H1 (cell line): Measurements from ENCODE around the gene ANKRD27. TPM values are rescaled to one million over a fixed set of nuclear protein-coding genes. Genes with fewer than 3 reads are reported as not detected.
"Not testable (repeated sequence)": the region's sequence is repeated elsewhere in the genome, so short reads cannot be mapped to it uniquely, and the experiment has no call there.

ENCODE experiments used
- CTCF ChIA-PET: fragments of 300-600 bp; sonication (Branson Sonifier 250); formaldehyde crosslinking; loops from one replicate; lab custom pipeline; 2021; ENCODE audit not compliant: partially characterized antibody; lab: Charles Lee
- POLR2A ChIA-PET: fragments of 300-600 bp; sonication (Branson Sonifier 250); formaldehyde crosslinking; loops from one replicate; lab custom pipeline; 2021; ENCODE audit warnings: inconsistent platforms; ENCODE audit not compliant: partially characterized antibody; lab: Charles Lee
- DNase-seq, 2 experiments: peaks; one replicate each; pipeline versions ENCODE4 v3.0.0 to v3.0.0-alpha.2; 2010 to 2022; ENCODE audit warnings: low spot score in 2 of 2, low read depth in 1 of 2, mixed read lengths in 1 of 2
- FAIRE-seq: peaks from 2 replicates; lab custom pipeline; 2011; peaks lifted over from hg19 to GRCh38; lab: Jason Lieb, UNC
- H2AFZ ChIP-seq: 2 replicates; pipeline ENCODE4 v1.8.1; 2012; ENCODE audit warnings: low read length, inconsistent platforms
- H2AK5ac ChIP-seq: 2 replicates; pipeline ENCODE4 v1.6.1; 2013; ENCODE audit warnings: low read depth, low read length
- H2BK120ac ChIP-seq: replicated peaks from 2 replicates; pipeline ENCODE3; 2013; ENCODE audit warnings: low read depth, low read length, inconsistent platforms
- H2BK12ac ChIP-seq: 2 replicates; pipeline ENCODE4 v1.6.1; 2013; ENCODE audit warnings: low read depth, low read length
- H2BK15ac ChIP-seq: 2 replicates; pipeline ENCODE4 v1.6.1; 2013; ENCODE audit warnings: low read length
- H2BK20ac ChIP-seq: 2 replicates; pipeline ENCODE4 v1.6.1; 2013; ENCODE audit warnings: low read length
- H2BK5ac ChIP-seq: 2 replicates; pipeline ENCODE4 v1.6.1; 2013; ENCODE audit warnings: low read depth, low read length
- H3K14ac ChIP-seq: 2 replicates; pipeline ENCODE4 v1.6.1; 2013; ENCODE audit warnings: inconsistent platforms; ENCODE audit not compliant: insufficient read length
- H3K18ac ChIP-seq: 2 replicates; pipeline ENCODE4 v1.6.1; 2013; ENCODE audit warnings: low read length; ENCODE audit errors: extremely low read depth
- H3K23ac ChIP-seq: 2 replicates; pipeline ENCODE4 v1.6.1; 2013; ENCODE audit warnings: inconsistent platforms; ENCODE audit not compliant: insufficient read length
- H3K23me2 ChIP-seq: 2 replicates; pipeline ENCODE4 v1.6.1; 2013; ENCODE audit warnings: low read depth, low read length
- H3K27ac ChIP-seq: 2 replicates; pipeline ENCODE4 v1.6.1; 2011; ENCODE audit warnings: low read depth, low read length, inconsistent platforms
- H3K27me3 ChIP-seq, 4 experiments: replicated peaks in 1 of 4; 1 replicate in 1 of 4; 2 replicates in 3 of 4; pipeline versions ENCODE4 v1.6.1 to v1.8.1; 2011 to 2013; ENCODE audit warnings: low read length in 3 of 4, mild to moderate bottlenecking in 3 of 4, inconsistent platforms in 2 of 4, mixed read lengths in 2 of 4, moderate library complexity in 1 of 4; ENCODE audit not compliant: control insufficient read depth in 3 of 4, insufficient read depth in 3 of 4; ENCODE audit errors: extremely low read depth in 1 of 4
- H3K36me3 ChIP-seq, 4 experiments: 2 replicates each; pipeline versions ENCODE4 v1.6.1 to v1.8.1; 2011 to 2013; ENCODE audit warnings: mild to moderate bottlenecking in 4 of 4, low read length in 3 of 4, moderate library complexity in 2 of 4, control low read depth in 1 of 4, inconsistent platforms in 1 of 4; ENCODE audit not compliant: insufficient read depth in 4 of 4, control insufficient read depth in 2 of 4
- H3K4ac ChIP-seq: replicated peaks from 2 replicates; pipeline ENCODE3; 2013; ENCODE audit warnings: low read length, low read depth, mixed read lengths, inconsistent platforms; ENCODE audit not compliant: insufficient read length
- H3K4me1 ChIP-seq, 4 experiments: replicated peaks in 1 of 4; 1 replicate in 1 of 4; 2 replicates in 3 of 4; pipeline versions ENCODE4 v1.6.1 to v1.8.1; 2011 to 2013; ENCODE audit warnings: low read length in 3 of 4, inconsistent platforms in 2 of 4, mixed read lengths in 1 of 4; ENCODE audit not compliant: insufficient read depth in 4 of 4, control insufficient read depth in 3 of 4
- H3K4me2 ChIP-seq, 2 experiments: 2 replicates each; pipeline versions ENCODE4 v1.6.1 to v1.8.1; 2011 to 2013; ENCODE audit warnings: low read depth in 2 of 2, low read length in 2 of 2, control low read depth in 1 of 2, inconsistent platforms in 1 of 2, mild to moderate bottlenecking in 1 of 2; ENCODE audit not compliant: insufficient read depth in 1 of 2
- H3K4me3 ChIP-seq, 4 experiments: fragments of 200-600, 300-600 bp in 1 of 4; sonication (generic), shearing (Covaris generic), sonication (Bioruptor Twin) in 1 of 4; 2 replicates each; pipeline versions ENCODE4 v1.5.1 to v1.8.1; 2011 to 2016; ENCODE audit warnings: low read length in 4 of 4, low read depth in 3 of 4, control low read depth in 2 of 4, inconsistent platforms in 2 of 4, mild to moderate bottlenecking in 2 of 4, mixed read lengths in 1 of 4, moderate library complexity in 1 of 4; ENCODE audit not compliant: insufficient read depth in 2 of 4; ENCODE audit errors: extremely low read depth in 1 of 4
- H3K56ac ChIP-seq: replicated peaks from 2 replicates; pipeline ENCODE3; 2013; ENCODE audit warnings: low read depth, mild to moderate bottlenecking, mixed read lengths, low read length, inconsistent platforms; ENCODE audit not compliant: insufficient read length
- H3K79me1 ChIP-seq: 2 replicates; pipeline ENCODE4 v1.6.1; 2013; ENCODE audit warnings: low read depth, low read length, control low read depth
- H3K79me2 ChIP-seq, 2 experiments: 2 replicates each; pipeline versions ENCODE4 v1.6.1 to v1.8.1; 2012 to 2013; ENCODE audit warnings: low read length in 2 of 2, mild to moderate bottlenecking in 2 of 2, inconsistent platforms in 1 of 2; ENCODE audit not compliant: insufficient read depth in 2 of 2, control insufficient read depth in 1 of 2
- H3K9ac ChIP-seq, 4 experiments: replicated peaks in 1 of 4; 1 replicate in 1 of 4; 2 replicates in 3 of 4; pipeline versions ENCODE4 v1.6.1 to v1.8.1; 2011 to 2013; ENCODE audit warnings: low read depth in 3 of 4, low read length in 3 of 4, control low read depth in 2 of 4, mild to moderate bottlenecking in 2 of 4, moderate library complexity in 2 of 4, inconsistent platforms in 1 of 4; ENCODE audit errors: extremely low read depth in 1 of 4
- H3K9me3 ChIP-seq, 2 experiments: 2 replicates each; pipeline versions ENCODE4 v1.6.1 to v1.8.1; 2012 to 2013; ENCODE audit warnings: mild to moderate bottlenecking in 2 of 2, moderate library complexity in 2 of 2, control low read depth in 1 of 2, inconsistent platforms in 1 of 2, low read depth in 1 of 2, low read length in 1 of 2, mixed read lengths in 1 of 2; ENCODE audit not compliant: insufficient read depth in 2 of 2
- H4K20me1 ChIP-seq, 2 experiments: replicated peaks in 1 of 2; 2 replicates each; pipeline versions ENCODE3 to v1.8.1; 2011 to 2013; ENCODE audit warnings: inconsistent platforms in 2 of 2, low read length in 2 of 2, mild to moderate bottlenecking in 1 of 2; ENCODE audit not compliant: insufficient read depth in 2 of 2, control insufficient read depth in 1 of 2
- H4K5ac ChIP-seq: 2 replicates; pipeline ENCODE4 v1.6.1; 2013; ENCODE audit warnings: low read length, low read depth, mixed read lengths, inconsistent platforms; ENCODE audit not compliant: insufficient read length
- H4K8ac ChIP-seq: 2 replicates; pipeline ENCODE4 v1.8.0; 2013; ENCODE audit warnings: mild to moderate bottlenecking, moderate library complexity, low read length, inconsistent platforms; ENCODE audit not compliant: insufficient read depth; ENCODE audit errors: extremely low read depth
- H4K91ac ChIP-seq: replicated peaks from 2 replicates; pipeline ENCODE3; 2013; ENCODE audit warnings: low read length, mixed read lengths, inconsistent platforms; ENCODE audit not compliant: insufficient read length
- WGBS, 2 experiments: shearing (Covaris generic) in 1 of 2; methylation state at CpG; one replicate each; pipeline versions ENCODE4 v1.1.6 to v1.1.7; 2013 to 2015; ENCODE audit warnings: low lambda C conversion rate in 2 of 2, mixed read lengths in 2 of 2, inconsistent platforms in 1 of 2, low coverage in 1 of 2, missing lambda C conversion rate in 1 of 2; ENCODE audit not compliant: insufficient replicate concordance in 2 of 2, insufficient coverage in 1 of 2, insufficient read length in 1 of 2; ENCODE audit errors: extremely low coverage in 1 of 2, missing lambda C conversion rate in 1 of 2; 5-methylcytosine and 5-hydroxymethylcytosine counted together
- polyA plus RNA-seq, 7 experiments: library from polyadenylated mRNA; depleted of rRNA in 3 of 7; stranded (reverse) in 5 of 7; unstranded in 2 of 7; fragments of >200 nt in 5 of 7; fragments of 200-250 nt in 2 of 7; gene quantifications; 1 replicate in 5 of 7; 2 replicates in 1 of 7; 4 replicates in 1 of 7; pipeline versions ENCODE4 v1.2.1 to v1.2.3, GENCODE V29; 2011 to 2013; ENCODE audit warnings: missing spikeins in 2 of 7, mixed read lengths in 2 of 7
- total RNA-seq: library from RNA; stranded (reverse); fragmentation: NEBNext Ultra II Directional; extraction: Animal tissue kit (Norgen Biotek cat#: 25700); gene quantifications from 2 replicates; pipeline ENCODE4 v1.2.1, GENCODE V29; 2021

The ANKRD27 gene
- total and polyA plus RNA-seq, 2 of the 8 experiments (the other 6 are each of a cell fraction or from before 2014, with no cell fraction given) = 27.9 to 55.7 TPM

GRCh38 chr19:32704006-32704405, 29.0 kb upstream of the ANKRD27 start:
- H3K14ac ChIP-seq, H2BK20ac ChIP-seq, H3K27me3 ChIP-seq, H3K56ac ChIP-seq, H4K5ac ChIP-seq, H2BK15ac ChIP-seq, H3K9ac ChIP-seq, H4K20me1 ChIP-seq, H3K4ac ChIP-seq, H3K79me1 ChIP-seq, H3K4me3 ChIP-seq, FAIRE-seq, H3K23ac ChIP-seq, H2AK5ac ChIP-seq, H3K23me2 ChIP-seq, H2AFZ ChIP-seq, H3K9me3 ChIP-seq, DNase-seq, POLR2A ChIA-PET, H3K4me2 ChIP-seq, H2BK12ac ChIP-seq, H2BK5ac ChIP-seq, H3K27ac ChIP-seq, H3K18ac ChIP-seq, H3K4me1 ChIP-seq, H3K79me2 ChIP-seq, H2BK120ac ChIP-seq, H4K91ac ChIP-seq, H4K8ac ChIP-seq, H3K36me3 ChIP-seq: not testable (repeated sequence)
- CTCF ChIA-PET = interaction anchor here (0.6 kb wide), 1 partner anchor 26 kb away, joined by 3 read pairs; no protein-coding TSS in a partner anchor
- WGBS, 2 experiments = 100% methylated on average over 2 of the region's 2 CpGs; no CpG with 5 or more reads in 1 of the 2 experiments
